OCI-M1 (cell line): ENCODE measurements around the gene ALG11.

Experiments
- DNase-seq: peaks from one replicate; lab custom pipeline; 2025; lab: John Stamatoyannopoulos, UW

ALG11 gene

DNA sequence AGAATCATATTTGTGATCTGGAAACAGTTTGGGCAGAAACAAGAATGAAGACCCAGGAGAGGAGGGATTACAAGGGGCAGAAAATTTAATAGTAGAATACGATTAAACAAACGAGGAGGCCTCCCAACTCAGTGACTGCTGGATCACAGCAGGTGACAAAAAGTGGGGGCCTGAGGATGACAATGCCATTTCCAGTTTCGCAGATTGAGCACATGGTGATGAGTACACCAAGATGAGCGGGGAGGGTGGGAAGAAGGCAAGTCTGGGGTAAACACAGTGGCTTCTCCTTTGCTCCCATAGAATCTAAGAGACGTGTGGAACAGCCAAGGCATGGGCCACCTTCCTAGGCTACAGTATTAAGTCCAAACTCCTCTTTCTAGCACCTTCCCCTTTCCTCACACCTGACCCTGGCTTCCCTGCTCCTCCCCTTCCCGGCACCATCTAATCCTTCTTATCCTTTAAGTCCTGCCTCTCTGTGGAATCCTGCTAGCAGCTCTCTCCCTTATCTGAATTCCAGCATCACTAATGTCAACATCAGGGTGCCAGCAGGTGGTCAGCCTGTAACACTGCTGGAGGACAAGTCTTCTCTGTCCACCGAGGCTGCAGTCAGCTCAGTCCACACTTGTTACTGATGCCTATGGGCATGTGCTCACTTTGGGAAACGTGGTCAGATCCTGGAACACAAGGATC, 14.4 kb upstream of the ALG11 start:
- DNase-seq = peak; percentile 43

DNA sequence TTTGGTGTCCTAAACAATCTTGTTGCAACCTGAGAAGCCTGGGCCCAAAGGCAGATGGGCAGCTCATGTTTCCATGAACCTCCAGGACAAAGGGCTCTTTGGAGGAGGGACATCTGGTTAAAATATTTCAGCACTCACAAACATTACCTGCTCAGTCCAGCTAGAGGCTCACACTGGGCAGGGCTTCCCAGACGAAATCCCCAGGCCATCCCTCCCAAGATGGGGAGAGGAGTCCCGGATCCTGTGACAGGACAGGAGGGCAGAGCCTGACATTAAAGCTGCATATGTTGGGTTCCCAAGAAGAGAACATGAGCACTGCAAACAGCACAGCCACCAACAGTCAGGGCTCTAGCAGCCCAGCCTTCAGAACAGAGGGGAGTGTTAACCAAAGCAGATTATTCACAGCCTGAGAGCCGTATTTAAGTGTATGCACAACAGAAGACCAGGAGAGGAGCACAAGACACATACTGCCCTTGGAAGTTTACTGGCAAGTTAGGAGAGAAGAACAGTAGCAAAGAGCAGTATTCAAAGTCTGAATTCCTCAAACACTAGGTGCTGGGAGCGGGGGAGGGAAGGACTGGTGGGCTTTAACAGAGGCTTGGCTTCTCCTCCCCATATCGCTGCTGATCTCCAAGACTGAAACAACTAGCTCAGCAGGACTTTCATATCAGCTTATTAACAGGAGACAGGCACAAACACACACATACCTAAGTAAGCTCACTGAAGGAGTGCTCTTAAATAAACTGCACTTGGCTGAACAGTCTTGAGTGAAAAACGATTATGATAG, 13.3 kb upstream of the ALG11 start:
- DNase-seq = peak; percentile 60

DNA sequence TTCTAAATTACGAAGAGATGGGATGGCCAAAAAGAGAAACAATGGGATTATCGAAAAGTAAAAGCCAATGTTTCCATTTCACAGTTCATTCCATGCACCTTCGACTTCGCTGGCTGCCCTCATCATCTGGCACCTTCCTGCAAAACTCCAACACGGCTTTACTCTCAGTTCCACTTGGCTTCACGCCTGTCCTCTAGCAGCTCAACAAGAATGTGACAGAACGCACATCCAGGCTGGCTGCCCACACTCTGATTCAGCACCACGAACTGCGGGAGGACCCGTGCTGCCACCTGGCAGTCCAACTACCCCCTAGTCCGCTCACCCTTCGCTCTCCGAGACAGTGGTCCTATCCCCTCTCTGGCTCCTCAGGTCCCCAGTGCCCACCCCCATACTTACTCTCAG, 12.7 kb upstream of the ALG11 start:
- no peak for DNase-seq

DNA sequence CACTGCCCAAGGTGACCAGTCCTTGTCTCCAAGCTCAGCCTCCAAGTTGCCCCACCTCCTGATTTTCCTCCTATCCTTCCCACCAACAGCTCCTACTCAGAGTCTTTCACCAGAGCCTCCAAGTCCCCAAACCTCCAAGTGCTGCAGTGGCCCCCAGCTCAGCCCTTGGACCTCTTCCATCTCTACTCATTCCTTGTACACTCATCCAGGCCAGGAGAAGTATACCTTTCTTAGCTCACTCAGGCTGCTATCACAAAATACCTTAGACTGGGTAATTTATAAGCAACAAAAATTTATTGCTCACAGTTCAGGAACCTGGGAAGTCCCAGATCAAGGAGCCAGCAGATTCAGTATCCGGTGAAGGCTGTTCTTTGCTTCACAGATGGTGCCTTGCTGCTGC, 12.3 kb upstream of the ALG11 start:
- no peak for DNase-seq

DNA sequence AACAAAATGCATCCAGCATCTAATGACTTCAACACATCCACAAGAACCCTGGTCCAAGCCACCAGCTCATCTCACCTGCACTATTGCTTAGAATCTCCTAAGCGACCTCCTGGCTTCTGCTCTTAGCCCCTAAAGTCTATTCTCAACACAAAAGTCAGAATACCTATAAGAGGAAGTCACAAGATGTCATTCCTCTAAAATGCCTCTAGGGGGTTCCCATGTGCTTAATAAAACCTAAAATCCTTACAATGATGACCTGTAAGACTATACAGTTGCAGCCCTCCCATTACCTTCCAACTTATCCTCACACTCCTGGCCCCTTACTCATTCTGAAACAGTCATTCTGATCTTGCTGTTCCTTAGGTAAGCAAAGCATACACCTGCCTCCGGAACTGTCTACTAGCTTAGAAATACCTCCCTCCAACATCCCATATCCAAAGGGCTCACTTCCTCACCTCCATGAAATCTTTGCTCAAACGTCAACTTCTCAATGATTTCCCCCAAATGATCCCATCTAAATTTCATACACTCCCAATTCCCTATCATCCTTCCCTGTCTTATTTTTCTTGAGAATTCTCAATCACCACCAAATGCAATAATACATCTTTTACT, 11.0 kb upstream of the ALG11 start:
- peak; percentile 79 for DNase-seq

DNA sequence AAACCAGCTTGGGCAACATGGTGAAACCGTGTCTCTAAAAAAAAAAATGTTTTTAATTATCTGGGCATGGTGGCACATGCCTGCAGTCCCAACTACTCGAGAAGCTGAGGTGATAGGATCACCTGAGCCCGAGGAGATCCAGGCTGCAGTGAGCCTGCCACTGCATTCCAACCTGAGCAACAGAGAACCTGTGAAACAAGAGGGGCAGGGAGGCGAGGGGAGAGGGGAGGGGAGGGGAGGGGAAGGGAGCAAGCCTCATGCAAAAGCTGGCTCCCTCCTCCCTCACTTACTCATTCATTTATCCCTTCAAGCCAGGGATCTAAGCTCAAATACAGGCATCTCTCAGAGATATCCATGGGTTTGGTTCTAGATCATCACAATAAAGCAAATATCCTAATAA, 9.8 kb upstream of the ALG11 start:
- no peak for DNase-seq

DNA sequence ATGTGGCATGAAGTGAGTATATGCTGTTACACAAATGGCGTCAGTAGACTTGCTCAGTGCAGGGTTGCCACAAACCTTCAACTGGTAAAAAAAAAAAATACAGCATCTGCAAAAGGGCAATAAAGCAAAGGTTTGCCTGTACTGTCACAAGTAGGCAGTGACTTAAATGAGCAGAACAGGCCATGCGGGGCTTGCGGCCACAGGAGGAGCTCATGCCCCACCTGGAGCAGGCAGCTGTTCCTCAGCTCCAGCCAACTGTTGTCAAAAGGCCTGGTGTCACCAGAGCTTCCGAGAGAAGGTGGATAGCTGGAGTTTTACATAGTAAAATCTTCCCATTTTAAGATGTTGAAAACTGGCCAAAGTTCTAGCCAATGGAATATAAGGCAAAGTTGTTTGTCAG, 8.7 kb upstream of the ALG11 start:
- DNase-seq = no peak

DNA sequence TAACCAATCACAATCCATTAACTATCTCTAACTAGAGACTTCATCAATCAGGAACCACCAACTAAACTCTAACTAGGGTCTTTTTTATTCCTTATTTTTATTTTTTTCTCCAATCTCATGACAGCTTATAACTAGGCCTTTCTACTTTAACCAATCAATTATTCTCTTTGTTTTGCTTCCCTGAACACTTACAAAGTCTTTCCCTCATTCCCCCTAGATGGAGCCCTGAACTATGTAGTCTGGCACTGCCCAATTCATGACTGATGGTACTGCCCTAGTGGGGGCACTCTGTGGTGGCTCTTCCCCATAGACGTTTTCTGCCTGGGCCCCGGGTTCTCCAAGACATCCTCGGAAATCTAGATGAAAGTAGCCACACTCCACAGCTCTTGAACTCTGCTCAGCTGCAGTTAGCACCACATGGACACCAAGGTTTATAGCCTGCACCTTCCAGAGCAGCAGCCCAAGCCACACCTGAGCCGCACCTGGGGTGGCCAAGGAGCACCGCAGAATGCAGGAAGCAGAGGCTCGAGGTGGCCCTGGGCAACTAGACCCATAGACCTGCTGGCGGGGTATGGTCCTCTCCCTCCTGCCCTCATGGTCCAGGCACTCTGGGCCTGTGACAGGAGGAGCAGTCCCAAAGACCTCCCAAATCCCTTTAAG, 7.6 kb upstream of the ALG11 start:
- DNase-seq = peak; percentile 29

DNA sequence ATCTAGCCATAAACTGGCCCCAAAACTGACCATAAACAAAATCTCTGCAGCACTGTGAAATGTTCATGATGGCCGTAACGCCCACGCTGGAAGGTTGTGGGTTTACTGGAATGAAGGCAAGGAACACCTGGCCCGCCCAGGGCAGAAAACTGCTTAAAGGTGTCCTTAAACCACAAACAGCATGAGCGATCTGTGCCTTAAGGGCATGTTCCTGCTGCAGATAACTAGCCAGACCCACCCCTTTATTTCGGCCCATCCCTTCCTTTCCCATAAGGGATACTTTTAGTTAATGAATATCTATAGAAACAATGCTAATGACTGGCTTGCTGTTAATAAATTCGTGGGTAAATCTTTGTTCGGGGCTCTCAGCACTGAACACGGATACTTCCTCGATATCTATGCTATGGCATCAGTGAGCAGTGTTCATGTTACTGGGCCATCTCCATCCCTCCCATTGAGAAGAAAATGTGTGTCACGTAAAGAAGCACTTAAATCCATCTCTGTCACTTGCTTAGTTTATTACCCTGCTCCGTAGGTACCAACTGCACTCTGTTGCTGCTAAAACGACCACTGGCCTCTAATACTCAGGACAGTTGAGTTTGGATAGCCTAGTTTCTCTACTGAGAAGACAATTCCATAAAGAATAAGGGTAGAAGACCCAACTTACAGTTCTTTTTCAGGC, 6.2 kb upstream of the ALG11 start:
- DNase-seq = no peak

DNA sequence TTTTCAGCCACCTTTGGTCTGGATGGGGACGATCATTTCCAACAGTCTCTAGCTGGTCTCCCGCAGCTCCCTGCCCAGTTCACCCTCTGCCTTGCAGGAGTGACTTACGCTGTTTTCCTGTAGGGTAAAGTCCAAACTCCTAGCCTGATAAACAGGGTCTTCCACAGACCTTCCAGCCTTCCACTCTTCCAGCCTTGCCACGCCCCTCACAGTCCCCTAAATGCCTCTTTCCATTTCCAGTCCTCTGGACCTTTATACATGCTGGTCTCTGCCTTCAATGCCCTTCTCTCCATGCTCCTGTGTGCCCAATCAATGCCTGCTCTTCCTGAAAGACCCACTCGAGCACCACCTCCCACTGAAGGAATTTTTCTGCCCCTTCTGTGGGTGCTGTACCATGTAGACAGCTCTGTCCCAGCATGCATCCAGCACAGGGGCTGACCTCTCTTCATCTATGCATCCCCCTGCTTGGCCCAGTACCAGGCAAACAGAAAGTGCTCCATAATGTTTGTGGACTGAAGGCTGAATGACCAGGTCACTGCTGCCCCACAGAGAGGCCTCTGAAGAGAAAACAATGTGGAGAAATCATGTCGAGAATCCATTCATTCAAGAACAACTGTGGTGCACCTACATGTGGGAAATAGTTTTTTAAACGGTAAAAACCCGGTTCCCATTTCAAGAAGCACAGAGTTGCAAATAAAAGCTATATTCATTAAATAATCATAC, 5.5 kb upstream of the ALG11 start:
- DNase-seq = no peak

DNA sequence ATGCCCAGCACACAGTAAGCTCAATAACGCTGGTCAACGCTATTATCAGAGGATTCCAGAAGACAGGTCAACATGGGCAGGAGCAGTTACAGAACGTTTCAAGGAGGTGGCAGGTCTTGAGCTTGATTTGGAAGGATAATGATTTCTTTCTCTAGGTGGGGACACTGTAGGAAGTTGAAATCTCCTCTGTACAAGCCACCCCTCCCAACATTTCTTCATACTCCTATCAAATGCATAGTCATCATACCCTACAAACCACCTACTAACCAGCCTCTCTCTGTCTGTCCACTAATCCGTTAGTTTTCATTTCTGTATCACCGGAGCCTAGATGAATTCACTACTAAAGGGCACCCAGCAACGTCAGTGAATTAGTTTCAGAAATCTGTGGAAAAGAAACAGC, 2.3 kb upstream of the ALG11 start:
- peak; percentile 52 for DNase-seq

DNA sequence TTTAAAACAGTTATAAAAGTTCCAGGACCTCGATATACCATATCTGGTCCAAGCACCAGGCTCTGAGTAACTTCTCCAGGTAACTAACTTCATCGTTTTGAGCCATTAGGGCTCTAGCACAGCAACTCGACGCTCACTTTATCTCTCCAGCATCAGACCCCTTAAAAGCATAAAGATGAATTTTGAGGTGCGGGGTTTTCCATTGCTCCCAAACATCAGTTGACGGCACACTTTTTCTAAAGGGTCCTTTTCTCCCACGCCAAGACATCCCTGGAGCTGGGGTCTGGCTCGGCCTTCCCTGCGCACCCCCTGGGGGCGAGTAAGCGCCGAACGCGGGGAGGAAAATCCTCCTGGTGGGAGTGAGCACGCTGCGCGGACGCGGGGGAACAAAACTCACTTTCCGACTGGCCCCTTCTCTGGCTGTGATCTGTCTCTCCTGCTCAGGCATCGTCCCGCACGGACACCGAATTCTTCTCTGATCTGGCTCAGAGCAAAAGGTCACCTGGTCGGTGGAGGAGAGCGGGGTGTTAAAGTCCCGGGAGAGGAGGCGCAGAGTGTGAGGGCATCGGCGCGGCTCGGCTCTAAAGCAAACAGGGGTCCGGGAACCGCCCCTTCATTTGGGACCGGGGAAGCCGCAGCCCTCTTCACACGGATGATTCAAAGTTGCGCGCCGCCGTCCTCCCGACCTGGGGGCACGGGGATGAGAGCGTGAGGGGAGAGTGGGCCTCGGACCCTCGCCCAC, 1.1 kb upstream of the ALG11 start, which contains the start of gene ATP7B:
ATP7B (minus strand) TSS at position 561 of the 742 bp plus-strand sequence; CDS start at position 448, 113 bp downstream.
- DNase-seq = peak; percentile 57

DNA sequence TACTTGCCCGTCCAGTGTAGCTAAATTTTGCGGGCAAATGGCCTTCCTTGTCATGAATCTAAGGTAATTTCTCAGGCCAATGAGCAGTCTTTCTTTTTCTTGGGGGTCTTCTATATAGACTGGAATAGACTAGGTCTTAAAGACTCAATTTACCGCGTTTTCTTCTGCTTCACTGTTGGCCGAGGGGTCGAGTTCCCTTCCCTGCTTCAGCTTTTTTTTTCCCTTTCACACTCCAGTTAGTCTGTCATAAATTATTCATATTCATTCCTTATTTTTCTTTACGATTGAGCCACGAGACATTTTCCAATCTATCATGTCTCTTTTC, 276 bp downstream of the ALG11 start:
- DNase-seq = no peak

DNA sequence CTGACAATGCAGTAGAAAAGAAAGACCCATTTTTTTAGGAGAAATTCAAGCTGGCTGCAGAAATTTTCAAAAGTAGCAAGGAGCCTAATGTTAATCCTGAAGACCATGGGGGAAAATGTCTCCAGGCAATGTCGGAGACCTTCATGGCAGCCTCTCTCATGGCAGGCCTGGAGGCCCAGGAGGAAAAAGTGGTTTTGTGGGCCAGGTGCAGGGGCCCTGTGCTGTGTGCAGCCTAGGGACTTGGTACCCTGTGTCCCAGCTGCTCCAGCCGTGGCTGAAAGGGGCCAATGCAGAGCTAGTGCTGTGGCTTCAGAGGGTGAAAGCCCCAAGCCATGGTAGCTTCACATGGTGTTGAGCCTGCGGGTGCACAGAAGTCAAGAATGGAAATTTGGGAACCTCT, 4.1 kb downstream of the ALG11 start:
- no peak for DNase-seq

DNA sequence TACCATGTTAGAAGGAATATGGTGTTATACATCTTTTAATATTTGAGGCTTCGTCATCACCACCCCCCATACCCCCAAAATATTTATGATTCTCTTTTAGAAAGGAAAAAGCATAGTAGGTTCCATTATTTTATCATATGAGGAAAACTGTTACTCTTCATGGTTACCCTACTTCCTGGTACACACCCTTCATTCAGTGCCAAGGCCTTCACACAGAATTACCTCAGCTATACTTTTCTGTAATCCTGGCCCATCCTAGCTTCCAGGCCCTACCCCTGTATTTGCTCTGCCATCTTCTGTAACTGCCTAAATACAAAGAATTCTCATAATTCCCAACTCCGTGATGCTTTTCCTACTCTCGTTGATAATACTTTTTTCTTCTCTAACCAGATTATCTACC, 8.0 kb downstream of the ALG11 start:
- no peak for DNase-seq

DNA sequence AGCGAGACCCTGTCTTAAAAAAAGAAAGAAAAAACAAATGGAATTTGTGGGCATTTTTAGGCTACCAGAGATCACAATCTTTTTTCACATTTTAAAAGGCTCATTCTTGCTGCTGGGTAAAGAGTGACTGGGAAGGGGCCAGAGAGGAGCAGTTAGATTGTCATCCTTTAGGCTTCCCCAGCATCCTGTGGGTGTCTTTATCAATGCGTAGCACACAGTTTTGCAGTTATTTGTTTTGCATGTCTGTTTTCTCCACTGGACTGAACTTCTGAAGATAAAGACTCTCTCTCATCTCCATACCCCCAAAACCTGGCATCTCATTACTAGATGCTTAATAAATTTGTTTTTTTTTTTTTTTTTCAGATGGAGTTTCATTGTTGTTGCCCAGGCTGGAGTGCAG, 10.2 kb downstream of the ALG11 start:
- DNase-seq = no peak

DNA sequence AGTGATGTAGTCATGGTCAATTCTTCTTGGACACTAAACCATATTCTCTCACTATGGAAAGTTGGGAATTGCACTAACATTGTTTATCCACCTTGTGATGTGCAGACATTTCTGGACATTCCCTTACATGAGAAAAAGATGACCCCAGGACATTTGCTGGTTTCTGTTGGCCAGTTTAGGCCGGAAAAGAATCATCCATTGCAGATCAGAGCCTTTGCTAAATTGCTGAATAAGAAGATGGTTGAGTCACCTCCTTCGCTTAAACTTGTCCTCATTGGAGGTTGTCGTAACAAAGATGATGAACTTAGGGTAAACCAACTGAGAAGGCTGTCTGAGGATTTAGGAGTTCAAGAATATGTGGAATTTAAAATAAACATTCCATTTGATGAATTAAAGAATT, 12.3 kb downstream of the ALG11 start, which contains the start of gene UTP14C:
UTP14C (plus strand) TSS at position 211 of the 400 bp plus-strand sequence. CDS start 4,114 bp downstream, outside the sequence.
- no peak for DNase-seq

DNA sequence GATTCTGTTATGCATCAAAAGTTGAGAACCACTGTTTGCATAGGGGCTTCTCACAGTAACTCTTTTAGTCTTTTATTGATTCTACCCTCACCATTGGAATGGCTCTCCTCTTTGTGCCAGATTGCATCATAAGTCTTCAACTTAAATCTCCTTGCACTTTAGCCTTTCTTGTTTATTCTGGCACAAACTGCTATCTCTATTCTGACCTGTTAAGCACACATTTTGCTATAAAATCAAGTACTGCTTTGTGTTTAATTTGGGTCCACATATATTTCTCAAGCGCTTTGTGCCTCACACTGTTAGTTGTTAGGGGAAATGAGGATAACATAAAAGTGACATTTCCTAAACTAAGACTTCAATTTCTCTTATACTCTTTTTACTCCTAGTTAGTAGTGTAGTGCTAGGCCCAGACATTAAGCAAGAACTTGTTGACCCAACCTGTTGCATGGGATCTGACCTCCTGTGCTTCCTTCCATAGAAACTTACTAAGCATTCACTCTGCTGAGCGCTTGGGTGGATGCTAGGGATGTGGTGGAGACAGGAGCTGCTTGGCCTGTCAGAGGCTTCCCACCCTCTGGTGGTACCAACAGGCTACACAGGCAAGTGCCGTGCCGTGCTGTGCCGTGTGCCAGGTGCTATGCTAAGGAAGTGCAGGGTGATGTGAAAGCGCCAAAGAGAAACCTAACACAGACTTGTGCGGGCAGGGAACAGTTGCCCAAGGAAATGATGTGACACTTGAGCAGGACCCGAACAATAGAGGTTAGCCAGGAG, 13.5 kb downstream of the ALG11 start:
- DNase-seq = no peak

DNA sequence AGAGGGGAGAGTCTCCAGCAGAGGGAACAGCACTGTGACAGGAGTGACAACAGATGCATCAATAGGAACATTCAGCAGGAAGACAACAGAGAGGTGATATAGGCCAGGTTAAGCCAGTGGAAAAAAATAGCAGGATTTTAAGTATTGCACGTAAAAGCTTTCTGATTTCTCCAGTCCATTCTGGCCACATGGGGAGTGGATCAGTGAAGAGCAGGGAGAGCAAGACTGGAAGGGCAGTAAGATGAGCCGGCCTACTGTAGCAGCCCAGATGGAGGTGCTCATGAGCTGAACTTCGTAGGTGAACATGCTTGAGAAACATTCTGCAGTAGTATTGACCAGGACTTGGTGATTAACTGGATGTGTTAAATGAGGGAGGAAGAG, 14.0 kb downstream of the ALG11 start:
- DNase-seq = no peak

DNA sequence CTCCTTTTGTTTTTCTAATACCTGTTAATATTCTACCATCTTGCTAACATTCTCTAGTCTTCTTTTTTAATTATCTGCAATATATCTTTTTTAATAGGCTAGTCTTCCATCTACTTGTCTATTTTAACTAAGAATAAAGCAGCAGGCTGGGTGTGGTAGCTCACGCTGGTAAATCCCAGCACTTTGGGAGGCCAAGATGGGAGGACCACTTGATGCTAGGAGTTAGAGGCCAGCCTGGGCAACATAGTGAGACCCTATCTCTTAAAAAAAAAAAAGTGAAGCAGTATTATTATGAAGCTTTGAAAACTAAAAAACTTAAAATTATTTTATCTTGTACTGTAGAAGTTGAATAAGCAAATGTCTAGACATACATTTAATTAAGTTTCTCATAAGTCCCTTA, 15.6 kb downstream of the ALG11 start:
- DNase-seq = no peak
